22Rv1 (cell line): Measurements from ENCODE around the gene AKT1S1.

ENCODE experiments used
- H3K27ac ChIP-seq: fragments of 450-650 bp; 2 replicates; pipeline ENCODE4 v1.5.1; 2017
- ZFX ChIP-seq: fragments of 450-650 bp; IDR thresholded peaks from 2 replicates; pipeline ENCODE4 v1.6.1; 2017; ENCODE audit warnings: antibody characterized with exemption, borderline replicate concordance
- TF ChIP-seq, protein P1 (sequence below): fragments of 450-650 bp; IDR thresholded peaks from 2 replicates; pipeline ENCODE4 v1.5.1; 2017; ENCODE audit warnings: mild to moderate bottlenecking

The AKT1S1 gene

GRCh38 chr19:49880162-49880869 is 3.2 kb upstream of the AKT1S1 start:
- H3K27ac ChIP-seq: no peak overlapping the region

GRCh38 chr19:49879243-49879963 is 2.2 kb upstream of the AKT1S1 start:
- TF ChIP-seq ZFX: no peak
- TF ChIP-seq, protein P1, sequence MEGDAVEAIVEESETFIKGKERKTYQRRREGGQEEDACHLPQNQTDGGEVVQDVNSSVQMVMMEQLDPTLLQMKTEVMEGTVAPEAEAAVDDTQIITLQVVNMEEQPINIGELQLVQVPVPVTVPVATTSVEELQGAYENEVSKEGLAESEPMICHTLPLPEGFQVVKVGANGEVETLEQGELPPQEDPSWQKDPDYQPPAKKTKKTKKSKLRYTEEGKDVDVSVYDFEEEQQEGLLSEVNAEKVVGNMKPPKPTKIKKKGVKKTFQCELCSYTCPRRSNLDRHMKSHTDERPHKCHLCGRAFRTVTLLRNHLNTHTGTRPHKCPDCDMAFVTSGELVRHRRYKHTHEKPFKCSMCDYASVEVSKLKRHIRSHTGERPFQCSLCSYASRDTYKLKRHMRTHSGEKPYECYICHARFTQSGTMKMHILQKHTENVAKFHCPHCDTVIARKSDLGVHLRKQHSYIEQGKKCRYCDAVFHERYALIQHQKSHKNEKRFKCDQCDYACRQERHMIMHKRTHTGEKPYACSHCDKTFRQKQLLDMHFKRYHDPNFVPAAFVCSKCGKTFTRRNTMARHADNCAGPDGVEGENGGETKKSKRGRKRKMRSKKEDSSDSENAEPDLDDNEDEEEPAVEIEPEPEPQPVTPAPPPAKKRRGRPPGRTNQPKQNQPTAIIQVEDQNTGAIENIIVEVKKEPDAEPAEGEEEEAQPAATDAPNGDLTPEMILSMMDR: no peak
- peak overlapping the region; percentile 97 for H3K27ac ChIP-seq

More at GRCh38 chr19:49880162-49880869, 3.2 kb upstream of the AKT1S1 start:
- TF ChIP-seq ZFX: no peak
- TF ChIP-seq, protein P1: no peak

- H3K27ac ChIP-seq: peak overlapping the region; percentile 97
- TF ChIP-seq ZFX: no peak
- TF ChIP-seq, protein P1: no peak
These were observed 1.6 kb upstream of the AKT1S1 start for GRCh38 chr19:49878744-49879070.

DNA sequence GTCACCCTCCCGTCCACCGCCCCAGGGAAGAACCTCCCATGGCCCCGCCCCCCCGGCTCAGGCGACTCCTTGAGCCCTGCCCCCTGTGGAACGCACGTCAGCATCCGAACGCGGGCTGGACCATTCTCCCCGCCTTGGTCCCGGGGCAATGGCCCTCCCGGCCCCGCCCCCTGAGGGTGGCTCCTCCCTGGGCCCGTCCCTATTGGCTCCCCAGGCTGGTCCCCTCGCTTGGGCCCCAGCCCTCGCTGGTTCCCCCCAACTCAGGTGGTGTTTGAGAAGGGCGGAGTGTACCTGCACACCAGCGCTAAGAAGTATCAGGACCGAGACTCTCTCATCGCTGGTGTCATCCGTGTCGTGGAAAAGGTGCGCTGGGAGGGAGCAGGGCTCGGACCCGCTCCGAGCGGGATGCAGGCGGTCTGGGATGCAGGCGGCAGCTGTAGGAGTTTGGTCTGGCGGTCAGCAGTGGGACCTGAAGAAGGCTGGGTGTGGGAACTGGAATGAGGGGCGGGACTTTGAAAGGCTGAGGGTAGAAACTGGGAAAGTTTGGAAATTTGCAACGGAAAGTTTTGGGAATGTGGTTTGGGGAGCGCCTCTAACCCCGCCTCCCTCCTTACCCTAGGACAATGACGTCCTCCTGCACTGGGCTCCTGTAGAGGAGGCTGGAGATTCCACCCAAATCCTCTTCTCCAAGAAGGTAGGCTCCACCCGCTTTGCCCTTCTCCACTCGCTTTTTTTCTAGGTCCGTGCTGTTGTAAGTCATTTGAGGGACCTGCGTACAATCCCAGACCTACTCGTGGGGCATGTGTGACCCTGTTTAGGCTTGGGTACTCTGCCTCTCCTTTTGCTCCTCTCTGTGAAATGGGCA is 956 bp upstream of the AKT1S1 start:
- peak overlapping the region; percentile 97 for H3K27ac ChIP-seq
- TF ChIP-seq, protein P1: no peak
- no peak for TF ChIP-seq ZFX

DNA sequence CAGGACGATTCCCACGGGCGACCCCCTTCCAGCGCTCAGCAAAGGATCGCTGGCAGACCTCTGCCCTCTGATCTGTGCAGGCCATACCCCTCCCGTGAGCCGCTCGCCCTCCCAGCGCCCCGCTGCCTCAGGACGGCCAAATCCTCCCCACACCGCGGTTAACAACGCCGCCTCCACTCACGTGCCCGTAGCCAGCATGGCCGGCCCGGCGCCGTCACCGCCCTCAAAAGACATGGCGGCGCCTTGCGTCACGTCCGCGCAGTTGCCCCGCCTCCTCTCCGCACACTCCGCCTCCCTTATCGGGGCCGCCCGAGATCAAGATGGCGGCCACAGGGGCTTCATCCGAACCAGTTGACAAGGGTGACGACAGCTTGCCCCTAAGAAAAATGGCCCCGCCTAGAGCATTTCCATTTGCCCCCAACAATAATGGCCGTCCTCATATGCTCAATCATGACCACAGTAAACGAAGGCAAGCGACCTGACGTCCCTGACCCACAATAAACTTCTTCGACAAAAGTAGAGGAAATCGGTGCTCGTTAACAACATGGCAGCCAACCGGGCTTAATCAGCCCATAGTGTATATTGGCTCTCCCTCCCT is 634 bp downstream of the AKT1S1 start:
- TF ChIP-seq, protein P1: no peak
- no peak for TF ChIP-seq ZFX
- H3K27ac ChIP-seq: peak overlapping the region; percentile 97

DNA sequence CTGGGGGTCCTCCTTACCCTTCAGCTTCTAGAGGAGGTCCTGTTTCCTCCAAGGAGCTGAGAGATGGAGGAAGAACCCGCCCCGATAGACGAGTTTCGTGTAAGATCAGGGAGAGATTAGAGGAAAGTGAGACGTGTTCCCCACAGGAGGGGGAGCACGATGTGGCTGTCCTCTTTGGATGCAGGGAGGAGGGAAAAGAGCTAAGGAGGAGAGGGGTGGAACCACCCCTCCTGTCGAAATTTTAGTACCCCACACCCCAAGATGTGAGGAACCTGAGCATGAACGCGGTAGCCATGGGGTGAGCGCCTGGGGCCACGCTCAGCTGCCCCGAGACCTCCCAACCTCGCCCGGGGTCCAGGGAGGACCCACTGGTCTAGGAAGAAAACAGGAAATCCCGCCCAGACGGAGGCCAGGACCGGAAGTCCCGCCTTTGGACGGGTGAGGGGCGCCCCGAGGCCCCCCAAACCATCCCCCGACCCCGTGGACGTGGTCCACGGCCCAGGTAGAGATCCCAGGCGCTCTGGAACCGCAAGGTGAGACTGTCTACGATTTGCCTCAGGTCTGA is 1.2 kb downstream of the AKT1S1 start:
- TF ChIP-seq, protein P1: no peak
- TF ChIP-seq ZFX: no peak
- H3K27ac ChIP-seq: peak overlapping the region; percentile 97
